SK-N-SH treated with all-trans-retinoic acid at 6 μM for 48 hours (cell line): ENCODE results near the gene PRRT3.

Experiments used
- ATAC-seq: fragments of 200-7000 bp; cut with Tn5 transposase; 3 replicates; pipeline ENCODE4 v1.9.1; 2020; ENCODE audit warnings: mild to moderate bottlenecking, moderate library complexity
- ARNTL ChIP-seq: fragments of 450-650 bp; formaldehyde crosslinking; IDR thresholded peaks from 2 replicates; pipeline ENCODE4 v1.5.0; 2020; ENCODE audit warnings: low read depth, mild to moderate bottlenecking, moderate library complexity, borderline replicate concordance
- BACH2 ChIP-seq: fragments of 250-450 bp; sonication (Bioruptor Pico); IDR thresholded peaks from 2 replicates; pipeline ENCODE4 v1.9.0; 2021; ENCODE audit warnings: mild to moderate bottlenecking, borderline replicate concordance
- CSDC2 ChIP-seq: fragments of 250-450 bp; sonication (Bioruptor Pico); IDR thresholded peaks from 2 replicates; pipeline ENCODE4 v1.5.0; 2020; ENCODE audit warnings: mild to moderate bottlenecking, moderate library complexity
- ESRRG ChIP-seq: fragments of 250-450 bp; sonication (Bioruptor Pico); IDR thresholded peaks from 2 replicates; pipeline ENCODE4 v1.6.1; 2021; ENCODE audit warnings: mild to moderate bottlenecking
- GLIS3 ChIP-seq: fragments of 250-450 bp; sonication (Bioruptor Pico); IDR thresholded peaks from 2 replicates; pipeline ENCODE4 v1.5.0; 2020; ENCODE audit warnings: mild to moderate bottlenecking, moderate library complexity
- ISL1 ChIP-seq: fragments of 250-450 bp; sonication (Bioruptor Pico); IDR thresholded peaks from 2 replicates; pipeline ENCODE4 v2.1.2; 2022; ENCODE audit warnings: mild to moderate bottlenecking, moderate library complexity
- OSR1 ChIP-seq: fragments of 250-450 bp; sonication (Bioruptor Pico); IDR thresholded peaks from 2 replicates; pipeline ENCODE4 v1.8.0; 2022; ENCODE audit warnings: moderate library complexity, mild to moderate bottlenecking, inconsistent platforms
- PPARA ChIP-seq: fragments of 250-450 bp; sonication (Bioruptor Pico); IDR thresholded peaks from 2 replicates; pipeline ENCODE4 v1.5.0; 2020; ENCODE audit warnings: mild to moderate bottlenecking, borderline replicate concordance
- RARB ChIP-seq: fragments of 250-450 bp; sonication (Bioruptor Pico); IDR thresholded peaks from 2 replicates; pipeline ENCODE4 v1.8.0; 2021; ENCODE audit warnings: mild to moderate bottlenecking, moderate library complexity
- SNAI2 ChIP-seq: fragments of 250-450 bp; sonication (Bioruptor Pico); IDR thresholded peaks from 2 replicates; pipeline ENCODE4 v1.5.0; 2020; ENCODE audit warnings: mild to moderate bottlenecking, moderate library complexity
- TCF4 ChIP-seq: fragments of 250-450 bp; sonication (Bioruptor Pico); IDR thresholded peaks from 2 replicates; pipeline ENCODE4 v1.8.0; 2021; ENCODE audit warnings: mild to moderate bottlenecking, moderate library complexity, borderline replicate concordance
- ZC3H10 ChIP-seq: fragments of 250-450 bp; sonication (Bioruptor Pico); IDR thresholded peaks from 2 replicates; pipeline ENCODE4 v1.5.1; 2021; ENCODE audit warnings: mild to moderate bottlenecking, moderate library complexity
- ZFP3 ChIP-seq: fragments of 250-450 bp; sonication (Bioruptor Pico); IDR thresholded peaks from 2 replicates; pipeline ENCODE4 v1.5.0; 2020; ENCODE audit warnings: mild to moderate bottlenecking, moderate library complexity
- ZFP30 ChIP-seq: fragments of 450-650 bp; formaldehyde crosslinking; IDR thresholded peaks from 2 replicates; pipeline ENCODE4 v1.5.0; 2022; ENCODE audit warnings: mild to moderate bottlenecking, moderate library complexity
- ZNF565 ChIP-seq: fragments of 450-650 bp; formaldehyde crosslinking; conservative IDR thresholded peaks from 2 replicates; pipeline ENCODE4 v1.5.0; 2020; ENCODE audit warnings: low read depth, mild to moderate bottlenecking, moderate library complexity
- ZNF8 ChIP-seq: fragments of 450-650 bp; formaldehyde crosslinking; IDR thresholded peaks from 2 replicates; pipeline ENCODE4 v1.5.0; 2020; ENCODE audit warnings: mild to moderate bottlenecking, moderate library complexity
- TF ChIP-seq, protein P1 (sequence below): fragments of 250-450 bp; sonication (Bioruptor Pico); IDR thresholded peaks from 2 replicates; pipeline ENCODE4 v1.8.0; 2020; ENCODE audit warnings: mild to moderate bottlenecking, moderate library complexity, borderline replicate concordance
- TF ChIP-seq, protein P2 (sequence below): fragments of 250-450 bp; sonication (Bioruptor Pico); IDR thresholded peaks from 2 replicates; pipeline ENCODE4 v1.5.0; 2020; ENCODE audit warnings: mild to moderate bottlenecking, moderate library complexity
- TF ChIP-seq, protein P3 (sequence below): fragments of 250-450 bp; sonication (Bioruptor Pico); IDR thresholded peaks from 2 replicates; pipeline ENCODE4 v1.5.1; 2021; ENCODE audit warnings: mild to moderate bottlenecking, moderate library complexity
- TF ChIP-seq, protein P4 (sequence below): fragments of 250-450 bp; sonication (Bioruptor Pico); IDR thresholded peaks from 2 replicates; pipeline ENCODE4 v1.8.0; 2021; ENCODE audit warnings: low read depth, mild to moderate bottlenecking, moderate library complexity, borderline replicate concordance
- TF ChIP-seq, protein P5 (sequence below): fragments of 250-450 bp; sonication (Bioruptor Pico); IDR thresholded peaks from 2 replicates; pipeline ENCODE4 v1.5.1; 2020; ENCODE audit warnings: low read depth, mild to moderate bottlenecking, moderate library complexity

Gene PRRT3

DNA sequence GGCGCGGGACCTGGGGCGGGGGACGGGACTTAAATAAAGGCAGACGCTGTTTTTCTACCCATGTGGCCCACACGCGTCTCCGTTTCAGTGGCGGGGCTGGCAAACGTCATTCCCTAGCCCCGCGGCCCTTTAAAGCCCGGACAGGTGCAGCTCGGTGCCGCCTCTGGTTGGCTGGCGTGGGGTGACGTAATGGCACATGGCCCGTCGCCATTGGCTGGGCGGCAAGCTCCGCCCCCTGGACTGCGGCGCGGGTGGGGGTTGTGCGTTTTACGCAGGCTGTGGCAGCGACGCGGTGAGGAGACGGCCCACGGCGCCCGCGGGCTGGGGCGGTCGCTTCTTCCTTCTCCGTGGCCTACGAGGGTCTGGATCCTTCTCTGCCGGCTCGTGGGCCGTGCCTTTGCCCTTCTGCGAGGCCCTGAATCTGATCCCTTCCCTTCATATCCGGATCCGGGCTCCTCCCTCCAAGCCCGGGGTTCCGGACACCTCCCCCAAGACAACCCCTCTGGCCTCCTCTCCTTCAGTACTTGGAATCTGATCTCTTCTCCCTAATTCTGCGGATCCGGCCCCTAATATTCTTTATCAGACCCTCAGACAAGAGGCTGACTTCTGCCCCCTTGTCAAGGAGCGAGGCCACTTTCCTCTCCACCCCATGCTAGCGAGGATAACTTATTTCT lies 18.5 kb downstream of the PRRT3 start, which contains the start of gene CRELD1:
Gene CRELD1 (plus strand): TSS at position 274 of the 674 bp plus-strand sequence. CDS start 605 bp downstream, outside the sequence.
- peak; percentile 88 for TF ChIP-seq SNAI2
- TF ChIP-seq, protein P1, sequence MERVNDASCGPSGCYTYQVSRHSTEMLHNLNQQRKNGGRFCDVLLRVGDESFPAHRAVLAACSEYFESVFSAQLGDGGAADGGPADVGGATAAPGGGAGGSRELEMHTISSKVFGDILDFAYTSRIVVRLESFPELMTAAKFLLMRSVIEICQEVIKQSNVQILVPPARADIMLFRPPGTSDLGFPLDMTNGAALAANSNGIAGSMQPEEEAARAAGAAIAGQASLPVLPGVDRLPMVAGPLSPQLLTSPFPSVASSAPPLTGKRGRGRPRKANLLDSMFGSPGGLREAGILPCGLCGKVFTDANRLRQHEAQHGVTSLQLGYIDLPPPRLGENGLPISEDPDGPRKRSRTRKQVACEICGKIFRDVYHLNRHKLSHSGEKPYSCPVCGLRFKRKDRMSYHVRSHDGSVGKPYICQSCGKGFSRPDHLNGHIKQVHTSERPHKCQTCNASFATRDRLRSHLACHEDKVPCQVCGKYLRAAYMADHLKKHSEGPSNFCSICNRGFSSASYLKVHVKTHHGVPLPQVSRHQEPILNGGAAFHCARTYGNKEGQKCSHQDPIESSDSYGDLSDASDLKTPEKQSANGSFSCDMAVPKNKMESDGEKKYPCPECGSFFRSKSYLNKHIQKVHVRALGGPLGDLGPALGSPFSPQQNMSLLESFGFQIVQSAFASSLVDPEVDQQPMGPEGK (CRISPR knock-in tag), result no peak
- TF ChIP-seq ZC3H10 (CRISPR knock-in tag), result no peak
- TF ChIP-seq, all 23 proteins: peak for 1
- peak; percentile 87 for ATAC-seq

DNA sequence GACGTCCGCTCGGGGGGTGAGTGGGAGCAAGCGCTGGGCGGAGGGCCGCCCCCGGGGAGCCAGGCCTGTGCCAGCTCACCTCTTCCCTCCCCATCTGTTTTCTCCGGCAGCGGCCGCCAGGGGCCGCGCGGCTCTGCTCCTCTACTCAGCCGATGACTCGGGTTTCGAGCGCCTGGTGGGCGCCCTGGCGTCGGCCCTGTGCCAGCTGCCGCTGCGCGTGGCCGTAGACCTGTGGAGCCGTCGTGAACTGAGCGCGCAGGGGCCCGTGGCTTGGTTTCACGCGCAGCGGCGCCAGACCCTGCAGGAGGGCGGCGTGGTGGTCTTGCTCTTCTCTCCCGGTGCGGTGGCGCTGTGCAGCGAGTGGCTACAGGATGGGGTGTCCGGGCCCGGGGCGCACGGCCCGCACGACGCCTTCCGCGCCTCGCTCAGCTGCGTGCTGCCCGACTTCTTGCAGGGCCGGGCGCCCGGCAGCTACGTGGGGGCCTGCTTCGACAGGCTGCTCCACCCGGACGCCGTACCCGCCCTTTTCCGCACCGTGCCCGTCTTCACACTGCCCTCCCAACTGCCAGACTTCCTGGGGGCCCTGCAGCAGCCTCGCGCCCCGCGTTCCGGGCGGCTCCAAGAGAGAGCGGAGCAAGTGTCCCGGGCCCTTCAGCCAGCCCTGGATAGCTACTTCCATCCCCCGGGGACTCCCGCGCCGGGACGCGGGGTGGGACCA lies 19.2 kb downstream of the PRRT3 start:
- peak; percentile 87 for ATAC-seq

DNA sequence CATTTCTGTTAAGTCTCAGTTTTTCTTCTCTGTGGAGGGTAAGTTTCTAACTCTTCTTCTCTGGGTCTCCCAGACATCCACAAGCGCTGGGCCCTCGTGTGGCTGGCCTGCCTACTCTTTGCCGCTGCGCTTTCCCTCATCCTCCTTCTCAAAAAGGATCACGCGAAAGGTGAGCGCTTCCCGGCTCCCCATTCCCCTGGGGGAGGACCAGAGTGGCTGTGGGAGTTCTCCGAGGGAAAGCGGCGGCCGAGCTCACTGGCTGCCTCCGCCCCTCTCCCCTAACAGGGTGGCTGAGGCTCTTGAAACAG lies 19.7 kb downstream of the PRRT3 start:
- ATAC-seq, result no peak
- TF ChIP-seq, protein P2, sequence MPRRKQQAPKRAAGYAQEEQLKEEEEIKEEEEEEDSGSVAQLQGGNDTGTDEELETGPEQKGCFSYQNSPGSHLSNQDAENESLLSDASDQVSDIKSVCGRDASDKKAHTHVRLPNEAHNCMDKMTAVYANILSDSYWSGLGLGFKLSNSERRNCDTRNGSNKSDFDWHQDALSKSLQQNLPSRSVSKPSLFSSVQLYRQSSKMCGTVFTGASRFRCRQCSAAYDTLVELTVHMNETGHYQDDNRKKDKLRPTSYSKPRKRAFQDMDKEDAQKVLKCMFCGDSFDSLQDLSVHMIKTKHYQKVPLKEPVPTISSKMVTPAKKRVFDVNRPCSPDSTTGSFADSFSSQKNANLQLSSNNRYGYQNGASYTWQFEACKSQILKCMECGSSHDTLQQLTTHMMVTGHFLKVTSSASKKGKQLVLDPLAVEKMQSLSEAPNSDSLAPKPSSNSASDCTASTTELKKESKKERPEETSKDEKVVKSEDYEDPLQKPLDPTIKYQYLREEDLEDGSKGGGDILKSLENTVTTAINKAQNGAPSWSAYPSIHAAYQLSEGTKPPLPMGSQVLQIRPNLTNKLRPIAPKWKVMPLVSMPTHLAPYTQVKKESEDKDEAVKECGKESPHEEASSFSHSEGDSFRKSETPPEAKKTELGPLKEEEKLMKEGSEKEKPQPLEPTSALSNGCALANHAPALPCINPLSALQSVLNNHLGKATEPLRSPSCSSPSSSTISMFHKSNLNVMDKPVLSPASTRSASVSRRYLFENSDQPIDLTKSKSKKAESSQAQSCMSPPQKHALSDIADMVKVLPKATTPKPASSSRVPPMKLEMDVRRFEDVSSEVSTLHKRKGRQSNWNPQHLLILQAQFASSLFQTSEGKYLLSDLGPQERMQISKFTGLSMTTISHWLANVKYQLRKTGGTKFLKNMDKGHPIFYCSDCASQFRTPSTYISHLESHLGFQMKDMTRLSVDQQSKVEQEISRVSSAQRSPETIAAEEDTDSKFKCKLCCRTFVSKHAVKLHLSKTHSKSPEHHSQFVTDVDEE (CRISPR knock-in tag), result no peak
- TF ChIP-seq GLIS3 (CRISPR knock-in tag) (no peak), ZNF565 (CRISPR knock-in tag) (no peak), OSR1 (no peak), SNAI2 (no peak), ESRRG (no peak), ZFP30 (CRISPR knock-in tag) (no peak)
- TF ChIP-seq, protein P3, sequence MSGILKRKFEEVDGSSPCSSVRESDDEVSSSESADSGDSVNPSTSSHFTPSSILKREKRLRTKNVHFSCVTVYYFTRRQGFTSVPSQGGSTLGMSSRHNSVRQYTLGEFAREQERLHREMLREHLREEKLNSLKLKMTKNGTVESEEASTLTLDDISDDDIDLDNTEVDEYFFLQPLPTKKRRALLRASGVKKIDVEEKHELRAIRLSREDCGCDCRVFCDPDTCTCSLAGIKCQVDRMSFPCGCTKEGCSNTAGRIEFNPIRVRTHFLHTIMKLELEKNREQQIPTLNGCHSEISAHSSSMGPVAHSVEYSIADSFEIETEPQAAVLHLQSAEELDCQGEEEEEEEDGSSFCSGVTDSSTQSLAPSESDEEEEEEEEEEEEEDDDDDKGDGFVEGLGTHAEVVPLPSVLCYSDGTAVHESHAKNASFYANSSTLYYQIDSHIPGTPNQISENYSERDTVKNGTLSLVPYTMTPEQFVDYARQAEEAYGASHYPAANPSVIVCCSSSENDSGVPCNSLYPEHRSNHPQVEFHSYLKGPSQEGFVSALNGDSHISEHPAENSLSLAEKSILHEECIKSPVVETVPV (CRISPR knock-in tag), result no peak
- TF ChIP-seq, protein P4, sequence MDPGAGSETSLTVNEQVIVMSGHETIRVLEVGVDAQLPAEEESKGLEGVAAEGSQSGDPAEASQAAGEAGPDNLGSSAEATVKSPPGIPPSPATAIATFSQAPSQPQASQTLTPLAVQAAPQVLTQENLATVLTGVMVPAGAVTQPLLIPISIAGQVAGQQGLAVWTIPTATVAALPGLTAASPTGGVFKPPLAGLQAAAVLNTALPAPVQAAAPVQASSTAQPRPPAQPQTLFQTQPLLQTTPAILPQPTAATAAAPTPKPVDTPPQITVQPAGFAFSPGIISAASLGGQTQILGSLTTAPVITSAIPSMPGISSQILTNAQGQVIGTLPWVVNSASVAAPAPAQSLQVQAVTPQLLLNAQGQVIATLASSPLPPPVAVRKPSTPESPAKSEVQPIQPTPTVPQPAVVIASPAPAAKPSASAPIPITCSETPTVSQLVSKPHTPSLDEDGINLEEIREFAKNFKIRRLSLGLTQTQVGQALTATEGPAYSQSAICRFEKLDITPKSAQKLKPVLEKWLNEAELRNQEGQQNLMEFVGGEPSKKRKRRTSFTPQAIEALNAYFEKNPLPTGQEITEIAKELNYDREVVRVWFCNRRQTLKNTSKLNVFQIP (CRISPR knock-in tag), result no peak

More for the DNA sequence above, 19.2 kb downstream of the PRRT3 start:
- TF ChIP-seq CSDC2 (no peak), ARNTL (CRISPR knock-in tag) (no peak), GLIS3 (CRISPR knock-in tag) (peak; percentile 34; the same call in 1 of the 2 replicates), PPARA (CRISPR knock-in tag) (no peak), OSR1 (no peak), ZNF565 (CRISPR knock-in tag) (no peak), ISL1 (CRISPR knock-in tag) (no peak), SNAI2 (no peak), ZFP3 (CRISPR knock-in tag) (no peak), TCF4 (CRISPR knock-in tag) (peak; percentile 17; the same call in 1 of the 2 replicates), RARB (no peak), BACH2 (CRISPR knock-in tag) (no peak), ESRRG (no peak), ZNF8 (no peak)
- TF ChIP-seq, protein P5, sequence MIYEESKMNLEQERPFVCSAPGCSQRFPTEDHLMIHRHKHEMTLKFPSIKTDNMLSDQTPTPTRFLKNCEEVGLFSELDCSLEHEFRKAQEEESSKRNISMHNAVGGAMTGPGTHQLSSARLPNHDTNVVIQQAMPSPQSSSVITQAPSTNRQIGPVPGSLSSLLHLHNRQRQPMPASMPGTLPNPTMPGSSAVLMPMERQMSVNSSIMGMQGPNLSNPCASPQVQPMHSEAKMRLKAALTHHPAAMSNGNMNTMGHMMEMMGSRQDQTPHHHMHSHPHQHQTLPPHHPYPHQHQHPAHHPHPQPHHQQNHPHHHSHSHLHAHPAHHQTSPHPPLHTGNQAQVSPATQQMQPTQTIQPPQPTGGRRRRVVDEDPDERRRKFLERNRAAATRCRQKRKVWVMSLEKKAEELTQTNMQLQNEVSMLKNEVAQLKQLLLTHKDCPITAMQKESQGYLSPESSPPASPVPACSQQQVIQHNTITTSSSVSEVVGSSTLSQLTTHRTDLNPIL (CRISPR knock-in tag), result no peak
- TF ChIP-seq, protein P4 (CRISPR knock-in tag), result no peak
- TF ChIP-seq, protein P3 (CRISPR knock-in tag), result no peak
- TF ChIP-seq, protein P1 (CRISPR knock-in tag), result peak; percentile 90
